Bronchial epithelial cell (primary cell): Measurements from ENCODE around the gene CHD9. TPM values are rescaled to one million over a fixed set of nuclear protein-coding genes. Genes with fewer than 3 reads are reported as not detected.
A peak's percentile ranks its signal among the peaks of the same experiment; 100 is the strongest.

ENCODE experiments used
- DNase-seq: peaks from one replicate; pipeline ENCODE4 v3.0.0-alpha.2; 2010; ENCODE audit warnings: low read depth
- FAIRE-seq: peaks from 2 replicates; lab custom pipeline; 2011; peaks lifted over from hg19 to GRCh38; lab: Jason Lieb, UNC
- H3K27me3 ChIP-seq: 2 replicates; pipeline ENCODE4 v1.5.1; 2011; ENCODE audit warnings: low read length; ENCODE audit not compliant: control insufficient read depth, insufficient read depth
- H3K36me3 ChIP-seq: 2 replicates; pipeline ENCODE4 v1.5.1; 2011; ENCODE audit warnings: low read length; ENCODE audit not compliant: control insufficient read depth, insufficient read depth
- H3K4me3 ChIP-seq: 2 replicates; pipeline ENCODE4 v1.5.1; 2011; ENCODE audit warnings: mild to moderate bottlenecking, low read depth, low read length, control low read depth
- total RNA-seq: library from RNA; depleted of rRNA; stranded (reverse); fragments of >200 nt; gene quantifications from 2 replicates; pipeline ENCODE4 v1.2.1, GENCODE V29; 2014
- TF ChIP-seq, protein P1 (sequence below): IDR thresholded peaks from 2 replicates; pipeline ENCODE4 v1.5.1; 2011; ENCODE audit warnings: mild to moderate bottlenecking, moderate library complexity, low read length, control low read depth, inconsistent platforms; ENCODE audit not compliant: insufficient read depth, severe bottlenecking

CHD9 gene
- total RNA-seq, 1 donor from 2014 or later = 35.3 TPM

DNA sequence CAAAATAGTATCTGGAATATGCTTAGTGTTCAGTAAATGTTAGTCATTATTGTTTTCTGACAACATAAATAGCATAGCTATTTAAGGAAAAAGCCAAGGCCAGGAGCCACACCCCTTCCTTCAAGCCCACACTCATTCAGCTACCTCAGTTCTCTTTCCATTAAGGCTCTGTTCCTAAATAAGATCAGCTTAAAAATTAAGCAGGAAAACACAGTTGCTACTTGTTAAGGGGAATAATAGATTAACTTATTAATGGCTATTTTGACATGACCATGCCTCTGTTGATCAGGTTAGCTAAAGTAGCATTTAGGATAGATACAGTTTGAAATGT is 158.1 kb downstream of the CHD9 start:
- H3K36me3 ChIP-seq = no peaks in the 10 kb centered on the region
- DNase-seq = peak; percentile 24
- TF ChIP-seq, protein P1, sequence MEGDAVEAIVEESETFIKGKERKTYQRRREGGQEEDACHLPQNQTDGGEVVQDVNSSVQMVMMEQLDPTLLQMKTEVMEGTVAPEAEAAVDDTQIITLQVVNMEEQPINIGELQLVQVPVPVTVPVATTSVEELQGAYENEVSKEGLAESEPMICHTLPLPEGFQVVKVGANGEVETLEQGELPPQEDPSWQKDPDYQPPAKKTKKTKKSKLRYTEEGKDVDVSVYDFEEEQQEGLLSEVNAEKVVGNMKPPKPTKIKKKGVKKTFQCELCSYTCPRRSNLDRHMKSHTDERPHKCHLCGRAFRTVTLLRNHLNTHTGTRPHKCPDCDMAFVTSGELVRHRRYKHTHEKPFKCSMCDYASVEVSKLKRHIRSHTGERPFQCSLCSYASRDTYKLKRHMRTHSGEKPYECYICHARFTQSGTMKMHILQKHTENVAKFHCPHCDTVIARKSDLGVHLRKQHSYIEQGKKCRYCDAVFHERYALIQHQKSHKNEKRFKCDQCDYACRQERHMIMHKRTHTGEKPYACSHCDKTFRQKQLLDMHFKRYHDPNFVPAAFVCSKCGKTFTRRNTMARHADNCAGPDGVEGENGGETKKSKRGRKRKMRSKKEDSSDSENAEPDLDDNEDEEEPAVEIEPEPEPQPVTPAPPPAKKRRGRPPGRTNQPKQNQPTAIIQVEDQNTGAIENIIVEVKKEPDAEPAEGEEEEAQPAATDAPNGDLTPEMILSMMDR = no peak
- no peak overlapping the region for H3K4me3 ChIP-seq
- no peak for FAIRE-seq
- no peaks in the 10 kb centered on the region for H3K27me3 ChIP-seq

DNA sequence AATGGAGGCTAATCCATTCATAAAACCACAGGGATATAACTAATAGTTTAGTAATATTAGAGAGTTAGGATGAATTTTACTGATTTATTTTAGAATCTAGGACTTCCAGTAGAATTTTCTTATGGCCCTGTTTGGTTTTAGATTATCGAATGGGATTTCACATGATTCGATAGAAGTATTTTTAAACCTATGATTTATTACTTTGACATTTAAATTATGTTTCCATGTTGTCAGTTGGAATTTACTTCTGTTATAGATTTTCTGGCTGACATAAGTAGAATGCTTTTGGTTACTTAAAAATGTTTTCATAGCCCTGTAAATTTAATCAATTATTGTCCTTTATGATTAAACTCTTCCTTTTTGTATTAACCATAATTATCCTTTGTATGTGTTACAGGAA is 158.8 kb downstream of the CHD9 start:
- no peak for FAIRE-seq
- TF ChIP-seq, protein P1 = no peak
- H3K27me3 ChIP-seq = no peaks in the 10 kb centered on the region
- no peaks in the 10 kb centered on the region for H3K36me3 ChIP-seq
- no peak overlapping the region for H3K4me3 ChIP-seq
- no peak for DNase-seq

GRCh38 chr16:53216798-53217197 is 162.0 kb downstream of the CHD9 start:
- DNase-seq (no peak), FAIRE-seq (no peak)
- Histone ChIP-seq H3K36me3 (no peaks in the 10 kb centered on the region), H3K27me3 (no peaks in the 10 kb centered on the region), H3K4me3 (no peak overlapping the region)
- TF ChIP-seq, protein P1 = no peak

GRCh38 chr16:53219371-53219770 is 164.6 kb downstream of the CHD9 start:
- DNase-seq (no peak), FAIRE-seq (no peak)
- Histone ChIP-seq H3K27me3 (no peaks in the 10 kb centered on the region), H3K4me3 (no peak overlapping the region), H3K36me3 (peaks cover 2% of the 10 kb centered on the region)
- TF ChIP-seq, protein P1 = no peak

DNA sequence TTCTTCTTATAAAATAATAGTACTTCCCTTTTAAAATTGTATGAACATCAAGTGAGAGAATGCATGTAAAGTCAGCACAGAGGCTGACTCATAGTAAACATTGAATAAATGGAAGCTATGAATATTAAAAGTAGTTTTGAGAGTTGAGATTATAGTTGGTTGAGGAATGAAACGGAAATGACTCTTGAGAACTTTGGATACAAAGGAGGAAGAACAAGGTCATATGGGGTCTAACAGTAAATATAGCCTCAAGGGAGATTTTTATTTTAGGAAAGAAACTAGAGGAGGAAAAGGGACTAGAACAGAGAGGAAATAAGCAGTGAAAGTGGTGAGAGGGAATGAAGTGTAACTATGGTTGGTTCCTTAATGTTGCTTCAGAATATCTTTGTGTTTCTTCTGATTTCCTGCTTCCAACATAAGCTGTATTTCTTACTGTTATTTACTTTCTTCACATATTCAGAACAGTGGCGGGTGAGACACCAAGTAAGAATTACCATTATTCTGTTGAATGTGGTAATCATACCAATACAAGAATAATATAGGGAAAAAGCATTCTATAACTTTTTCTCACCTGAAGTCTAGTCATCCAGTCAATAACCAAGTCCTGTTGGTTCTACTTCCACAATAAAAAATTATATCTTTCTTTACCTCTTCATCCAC is 165.1 kb downstream of the CHD9 start:
- FAIRE-seq (no peak), DNase-seq (peak; percentile 83)
- Histone ChIP-seq H3K36me3 (peaks cover 2% of the 10 kb centered on the region), H3K27me3 (no peaks in the 10 kb centered on the region), H3K4me3 (no peak overlapping the region)
- TF ChIP-seq, protein P1 = no peak

DNA sequence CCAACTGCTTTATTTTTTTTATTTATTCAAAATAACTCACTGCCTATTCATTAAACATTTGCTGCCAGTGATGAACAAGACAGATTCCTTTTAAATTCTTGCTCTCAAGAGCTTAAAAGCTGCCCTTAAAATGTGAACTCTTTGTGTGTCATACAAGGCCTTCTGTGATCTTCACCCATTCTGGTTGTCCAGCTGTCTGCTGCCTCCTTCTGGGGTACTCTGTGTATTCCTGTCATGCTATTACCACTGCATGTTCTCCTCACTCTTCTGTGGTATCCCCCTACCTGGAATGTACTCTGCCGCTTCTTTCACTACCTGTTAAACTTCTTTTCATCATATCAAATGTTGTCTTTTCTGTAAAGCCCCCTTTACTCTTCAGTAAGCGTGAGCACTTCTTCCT is 165.8 kb downstream of the CHD9 start:
- H3K4me3 ChIP-seq = no peak overlapping the region
- DNase-seq = no peak
- TF ChIP-seq, protein P1 = no peak
- no peak for FAIRE-seq
- peaks cover 2% of the 10 kb centered on the region for H3K36me3 ChIP-seq
- no peaks in the 10 kb centered on the region for H3K27me3 ChIP-seq
